GM20000 (cell line): Measurements from ENCODE around the gene TBX3.

Experiments used
- DNase-seq: peaks from one replicate; pipeline ENCODE4 v3.0.0; 2012; ENCODE audit warnings: low spot score
- TF ChIP-seq, protein P1 (sequence below): IDR thresholded peaks from 2 replicates; pipeline ENCODE4 v1.5.1; 2012; ENCODE audit warnings: mild to moderate bottlenecking, control low read depth; ENCODE audit errors: extremely low read depth, missing control alignments

Gene TBX3

DNA sequence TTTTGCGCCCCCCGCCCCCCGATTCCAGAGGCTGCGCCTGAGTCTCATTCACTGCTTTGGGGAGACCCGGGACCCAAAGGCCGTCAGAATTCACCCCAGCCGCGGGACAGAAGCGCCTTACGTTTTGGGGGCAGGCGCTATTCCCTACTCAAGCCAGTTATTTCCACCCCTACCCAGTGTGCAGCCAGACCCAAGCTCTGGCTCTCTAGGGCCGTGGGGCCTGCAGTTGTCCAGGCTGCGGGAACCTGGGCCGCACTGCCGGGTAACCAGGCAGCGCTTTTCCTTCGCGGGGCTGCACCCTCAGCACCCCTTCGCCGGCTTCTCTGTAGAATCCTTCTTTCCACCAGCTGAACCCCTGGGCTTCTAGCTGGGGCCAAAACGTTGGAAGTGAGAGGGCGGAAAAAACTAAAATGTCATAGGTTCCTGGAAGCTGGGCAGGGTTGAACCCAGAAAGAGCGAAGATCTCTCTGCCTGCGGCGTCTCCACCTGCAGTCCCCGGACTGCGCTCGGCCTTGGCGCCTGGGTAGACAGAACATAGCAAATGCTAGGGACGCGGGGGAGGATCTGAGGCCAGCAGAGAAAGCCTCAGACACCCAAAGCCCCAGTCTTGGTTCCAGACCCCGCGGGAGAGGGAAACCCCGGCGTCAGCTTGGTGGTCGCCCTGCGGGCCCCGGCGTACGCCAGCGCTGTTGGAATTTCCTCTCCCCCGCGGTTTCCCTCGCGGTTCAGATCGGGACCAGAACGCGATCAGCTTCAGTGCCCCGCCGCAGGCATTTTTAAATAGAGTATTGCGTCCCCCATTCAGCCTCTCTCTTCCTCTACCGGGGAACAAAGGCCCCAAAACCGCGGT is 18.3 kb downstream of the TBX3 start:
- TF ChIP-seq, protein P1, sequence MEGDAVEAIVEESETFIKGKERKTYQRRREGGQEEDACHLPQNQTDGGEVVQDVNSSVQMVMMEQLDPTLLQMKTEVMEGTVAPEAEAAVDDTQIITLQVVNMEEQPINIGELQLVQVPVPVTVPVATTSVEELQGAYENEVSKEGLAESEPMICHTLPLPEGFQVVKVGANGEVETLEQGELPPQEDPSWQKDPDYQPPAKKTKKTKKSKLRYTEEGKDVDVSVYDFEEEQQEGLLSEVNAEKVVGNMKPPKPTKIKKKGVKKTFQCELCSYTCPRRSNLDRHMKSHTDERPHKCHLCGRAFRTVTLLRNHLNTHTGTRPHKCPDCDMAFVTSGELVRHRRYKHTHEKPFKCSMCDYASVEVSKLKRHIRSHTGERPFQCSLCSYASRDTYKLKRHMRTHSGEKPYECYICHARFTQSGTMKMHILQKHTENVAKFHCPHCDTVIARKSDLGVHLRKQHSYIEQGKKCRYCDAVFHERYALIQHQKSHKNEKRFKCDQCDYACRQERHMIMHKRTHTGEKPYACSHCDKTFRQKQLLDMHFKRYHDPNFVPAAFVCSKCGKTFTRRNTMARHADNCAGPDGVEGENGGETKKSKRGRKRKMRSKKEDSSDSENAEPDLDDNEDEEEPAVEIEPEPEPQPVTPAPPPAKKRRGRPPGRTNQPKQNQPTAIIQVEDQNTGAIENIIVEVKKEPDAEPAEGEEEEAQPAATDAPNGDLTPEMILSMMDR = no peak
- no peak for DNase-seq

DNA sequence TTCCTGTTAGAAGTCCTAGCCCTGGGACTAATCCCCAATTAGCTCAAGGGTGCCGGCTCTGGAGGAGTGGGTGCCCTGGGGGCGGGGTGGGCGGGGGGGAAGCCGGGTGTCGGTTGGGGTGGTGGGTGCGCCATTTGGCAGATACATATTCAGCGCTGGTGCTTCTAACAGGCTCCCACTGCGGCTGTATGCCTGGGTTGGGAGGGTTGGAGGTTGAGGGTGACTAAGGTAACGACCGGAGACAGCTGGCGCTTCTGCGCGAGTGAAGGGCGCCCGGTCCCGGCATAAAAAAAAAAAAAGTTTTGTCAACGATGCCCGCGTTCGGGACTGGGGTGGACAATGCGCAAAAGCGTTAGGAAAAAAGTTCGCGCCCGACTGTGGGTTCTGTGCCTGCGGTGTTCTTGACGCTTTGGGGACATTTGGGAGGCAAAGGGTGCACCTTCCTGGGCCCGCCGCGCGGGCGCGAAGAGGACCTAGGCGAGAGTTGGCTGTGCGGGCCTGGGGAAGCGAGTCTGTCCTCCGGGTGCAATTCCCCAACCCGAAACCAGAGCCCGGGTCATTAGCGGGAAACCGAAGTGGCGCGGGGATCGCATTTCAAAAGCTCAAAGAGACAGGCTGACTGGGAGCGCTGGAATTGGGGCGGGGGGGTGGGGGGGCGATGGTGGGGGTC is 19.2 kb downstream of the TBX3 start:
- no peak for DNase-seq
- TF ChIP-seq, protein P1 = no peak

DNA sequence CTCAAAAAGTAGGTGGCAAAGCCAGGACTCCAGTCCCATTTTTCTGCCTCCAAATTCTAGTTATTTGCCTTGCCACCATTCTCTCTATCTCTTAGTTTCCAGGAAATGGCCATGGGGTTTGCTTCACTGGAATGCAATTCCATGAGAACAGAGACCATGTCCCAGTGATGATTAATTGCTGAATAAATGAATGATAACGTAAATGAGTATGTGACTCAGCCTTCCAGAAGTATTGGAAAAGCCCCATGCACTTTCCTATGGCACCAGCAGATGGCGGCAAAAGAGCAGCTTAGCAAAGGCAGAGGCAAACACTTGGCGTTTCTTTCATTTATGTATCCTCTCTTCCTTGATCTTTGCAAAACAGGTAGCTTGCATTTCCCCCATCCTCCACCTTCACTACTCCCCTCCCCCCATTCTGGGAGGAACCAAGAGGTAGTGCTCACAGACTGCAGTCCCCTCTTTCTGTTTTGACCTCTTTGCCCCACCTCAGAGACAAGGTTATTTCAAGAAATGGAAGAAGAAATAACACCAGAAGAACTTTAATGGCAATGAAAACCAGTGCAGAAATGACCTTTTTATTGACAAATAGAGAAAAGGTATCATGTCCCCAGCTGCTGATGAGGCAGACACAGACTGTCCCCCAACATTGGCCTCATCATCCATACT is 21.3 kb downstream of the TBX3 start:
- TF ChIP-seq, protein P1 = peak; percentile 73
- DNase-seq = peak; percentile 71

DNA sequence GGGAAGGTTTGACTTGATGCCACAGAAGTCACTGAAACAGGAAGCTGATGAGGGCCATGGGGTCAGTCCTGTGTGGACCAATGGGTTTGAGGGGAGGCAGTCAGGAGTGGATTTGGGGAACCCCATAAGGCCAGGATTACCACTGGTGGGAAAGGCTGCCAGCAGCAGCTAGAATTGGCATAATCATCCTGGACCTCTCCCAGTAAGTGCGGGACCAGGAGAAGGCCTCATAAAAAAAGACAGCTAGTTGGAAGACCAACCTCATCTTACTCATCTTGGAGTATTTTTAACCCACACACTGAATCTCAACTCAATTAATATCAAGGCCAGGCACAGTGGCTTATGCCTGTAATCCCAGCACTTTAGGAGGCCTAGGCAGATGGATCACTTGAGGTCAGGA is 22.7 kb downstream of the TBX3 start:
- TF ChIP-seq, protein P1 = no peak
- no peak for DNase-seq

DNA sequence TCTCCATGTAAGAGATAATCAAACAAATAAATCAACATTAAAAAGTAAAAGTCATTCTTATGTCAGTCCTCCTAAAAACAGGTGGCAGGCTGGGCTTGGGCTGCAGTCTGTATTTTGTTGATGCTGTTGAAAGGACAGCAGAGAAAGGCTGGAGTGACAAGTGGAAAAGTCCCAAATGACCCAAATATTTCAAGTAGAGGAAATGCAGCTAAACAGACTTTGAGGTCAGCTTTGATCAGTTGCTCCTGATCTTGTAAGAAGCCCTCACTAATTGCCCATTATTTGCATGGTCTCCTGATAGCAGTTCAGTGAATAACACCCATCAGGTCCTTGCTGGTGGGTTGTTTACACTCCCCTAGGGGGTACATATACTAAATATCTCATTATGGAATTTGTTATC is 24.9 kb downstream of the TBX3 start:
- TF ChIP-seq, protein P1 = no peak
- no peak for DNase-seq

DNA sequence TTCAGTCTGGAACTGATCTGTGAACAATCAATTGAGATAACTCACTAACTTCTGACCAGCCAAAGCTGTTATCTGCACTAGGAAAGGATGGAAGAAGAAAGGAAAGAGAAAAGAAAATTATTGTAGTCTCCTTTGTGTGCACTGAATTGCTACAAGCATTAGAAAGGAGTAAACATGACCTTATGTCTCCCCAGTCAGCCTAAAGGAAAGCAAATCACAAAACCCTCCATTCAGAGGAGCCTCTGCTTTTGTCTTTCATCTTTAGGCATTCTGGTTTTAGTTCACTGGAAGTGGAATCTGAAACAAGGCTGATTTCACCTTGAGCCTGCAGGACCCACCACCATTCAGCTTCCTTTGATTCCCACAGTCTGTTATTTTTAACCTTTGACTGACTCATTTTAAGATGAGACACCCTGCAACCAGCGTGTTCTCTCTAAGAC is 26.0 kb downstream of the TBX3 start:
- DNase-seq = no peak
- TF ChIP-seq, protein P1 = no peak

DNA sequence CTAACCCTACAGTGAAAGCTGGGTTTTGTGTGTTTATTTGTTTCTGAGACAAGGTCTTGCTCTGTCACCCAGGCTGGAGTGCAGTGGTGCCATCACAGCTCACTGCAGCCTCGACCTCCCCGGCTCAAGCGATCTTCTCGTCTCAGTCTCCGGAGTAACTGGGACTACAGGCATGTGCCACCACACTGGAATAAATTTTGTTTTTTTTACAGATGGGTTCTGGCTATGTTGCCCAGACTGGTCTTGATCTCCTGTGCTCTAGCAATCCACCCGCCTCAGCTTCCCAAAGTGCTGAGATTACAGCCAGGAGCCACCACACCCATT is 26.4 kb downstream of the TBX3 start:
- no peak for DNase-seq
- TF ChIP-seq, protein P1 = no peak
